ENCODE data around the gene IGSF3.

IGSF3 gene

DNA sequence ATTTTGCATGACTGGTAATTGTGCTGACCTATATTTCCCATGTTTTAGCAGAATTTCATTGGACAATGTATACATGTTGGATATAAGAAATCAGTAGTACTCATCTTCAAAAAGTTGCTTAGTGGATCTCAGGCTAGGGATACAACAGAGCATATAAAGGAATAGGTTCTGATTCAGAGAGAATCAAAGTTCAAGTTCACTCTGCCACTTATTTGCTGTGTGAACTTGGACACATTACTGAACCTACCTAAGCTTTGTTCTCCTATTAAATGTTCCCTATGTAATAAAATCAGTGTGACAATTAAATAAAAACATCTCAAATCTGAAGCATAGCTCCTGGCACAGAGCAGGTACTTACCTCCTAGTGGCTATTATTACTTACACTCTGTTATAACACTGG is 106.0 kb downstream of the IGSF3 start:
- peaks cover 22% of the 10 kb centered on the region for H3F3A ChIP-seq (ENCODE audit: insufficient read depth, low read length)
- peaks cover 48% of the 10 kb centered on the region for H3K4me1 ChIP-seq (ENCODE audit: low read length)
- H2AFZ ChIP-seq (ENCODE audit: low read length) = no peak overlapping the region
- H3K9me2 ChIP-seq (replicated peaks; ENCODE audit: insufficient read depth, low read length) = no peaks in the 10 kb centered on the region
- H3K36me3 ChIP-seq (replicated peaks; ENCODE audit: insufficient read depth, low read length) = no peaks in the 10 kb centered on the region; the same call in 1 of the 2 replicates
- no peak for DNase-seq
- peak overlapping the region; percentile 70; the same call in 1 of the 2 replicates for H3K27ac ChIP-seq (ENCODE audit: low read length)
- H4K20me1 ChIP-seq (ENCODE audit: insufficient read depth, low read length) = no peaks in the 10 kb centered on the region
- peak overlapping the region; percentile 35; the same call in 1 of the 2 replicates for H3K9ac ChIP-seq (ENCODE audit: low read length)
- H3K79me2 ChIP-seq (ENCODE audit: low read length) = peaks cover 94% of the 10 kb centered on the region
- no peak for TF ChIP-seq EZH2phosphoT487 (IDR thresholded peaks at IDR 0.05; ENCODE audit: low read length)
- no peak for TF ChIP-seq CTCF (IDR thresholded peaks at IDR 0.05; ENCODE audit: low read length)
- TF ChIP-seq EZH2 (optimal IDR thresholded peaks at IDR 0.05; ENCODE audit: low read depth, low read length) = no peak
- peak overlapping the region; percentile 69 for H3K4me2 ChIP-seq (ENCODE audit: low read depth, low read length)
- H3K4me3 ChIP-seq (ENCODE audit: low read length) = no peak overlapping the region
- H3K9me3 ChIP-seq (replicated peaks; ENCODE audit: insufficient read depth, low read length) = no peaks in the 10 kb centered on the region
- no peaks in the 10 kb centered on the region for H3K27me3 ChIP-seq (replicated peaks; ENCODE audit: insufficient read depth, low read length)

DNA sequence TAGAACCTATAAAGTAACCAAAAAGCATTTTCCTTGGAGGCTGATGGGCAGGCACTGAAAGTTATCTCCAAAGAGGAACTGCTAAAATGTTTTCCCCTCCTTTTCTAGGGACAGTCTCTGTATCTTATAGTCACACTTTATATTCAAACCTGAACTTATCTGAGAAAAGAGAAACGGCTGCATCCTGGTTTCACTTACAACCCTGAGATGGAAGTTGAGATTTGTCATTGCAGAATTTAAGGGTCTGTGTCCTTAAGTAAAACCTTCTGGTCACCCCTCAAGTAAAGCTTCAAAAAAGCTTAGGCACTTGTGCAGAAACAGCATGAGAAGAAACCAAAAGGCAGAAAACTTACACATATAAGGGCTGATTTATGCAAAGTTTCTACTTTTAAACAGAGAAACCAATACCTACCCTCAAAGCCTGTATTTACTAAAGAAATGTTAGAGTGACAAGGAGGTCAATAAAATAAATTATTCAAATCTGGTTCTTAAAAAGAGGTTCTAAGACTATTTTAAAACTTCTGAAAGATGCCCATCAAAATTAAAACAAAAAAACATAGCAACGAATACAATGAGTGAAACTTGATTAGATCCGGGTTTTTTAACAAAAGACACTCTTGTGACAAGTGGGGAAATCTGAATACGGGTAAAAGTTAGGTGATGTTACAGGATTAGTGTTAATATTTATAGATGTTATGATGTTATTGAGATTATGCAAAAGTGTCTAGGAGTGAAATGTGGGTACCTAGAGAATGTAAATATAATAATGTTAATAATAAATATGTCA is 106.6 kb downstream of the IGSF3 start:
- H2AFZ ChIP-seq (ENCODE audit: low read length) = no peak overlapping the region
- no peaks in the 10 kb centered on the region for H3K9me2 ChIP-seq (replicated peaks; ENCODE audit: insufficient read depth, low read length)
- TF ChIP-seq CTCF (IDR thresholded peaks at IDR 0.05; ENCODE audit: low read length) (no peak), EZH2 (optimal IDR thresholded peaks at IDR 0.05; ENCODE audit: low read depth, low read length) (no peak), EZH2phosphoT487 (IDR thresholded peaks at IDR 0.05; ENCODE audit: low read length) (no peak)
- peaks cover 94% of the 10 kb centered on the region for H3K79me2 ChIP-seq (ENCODE audit: low read length)
- peak overlapping the region; percentile 70; the same call in 1 of the 2 replicates for H3K27ac ChIP-seq (ENCODE audit: low read length)
- H3K9me3 ChIP-seq (replicated peaks; ENCODE audit: insufficient read depth, low read length) = no peaks in the 10 kb centered on the region
- H3K27me3 ChIP-seq (replicated peaks; ENCODE audit: insufficient read depth, low read length) = no peaks in the 10 kb centered on the region
- peak overlapping the region; percentile 35 for H3K9ac ChIP-seq (ENCODE audit: low read length)
- peak; percentile 11 for DNase-seq
- H3K4me1 ChIP-seq (ENCODE audit: low read length) = peaks cover 46% of the 10 kb centered on the region
- peak overlapping the region; percentile 69 for H3K4me2 ChIP-seq (ENCODE audit: low read depth, low read length)
- H3F3A ChIP-seq (ENCODE audit: insufficient read depth, low read length) = peaks cover 27% of the 10 kb centered on the region
- H3K36me3 ChIP-seq (replicated peaks; ENCODE audit: insufficient read depth, low read length) = no peaks in the 10 kb centered on the region; the same call in 1 of the 2 replicates
- H4K20me1 ChIP-seq (ENCODE audit: insufficient read depth, low read length) = no peaks in the 10 kb centered on the region
- H3K4me3 ChIP-seq (ENCODE audit: low read length) = peak overlapping the region; percentile 20

DNA sequence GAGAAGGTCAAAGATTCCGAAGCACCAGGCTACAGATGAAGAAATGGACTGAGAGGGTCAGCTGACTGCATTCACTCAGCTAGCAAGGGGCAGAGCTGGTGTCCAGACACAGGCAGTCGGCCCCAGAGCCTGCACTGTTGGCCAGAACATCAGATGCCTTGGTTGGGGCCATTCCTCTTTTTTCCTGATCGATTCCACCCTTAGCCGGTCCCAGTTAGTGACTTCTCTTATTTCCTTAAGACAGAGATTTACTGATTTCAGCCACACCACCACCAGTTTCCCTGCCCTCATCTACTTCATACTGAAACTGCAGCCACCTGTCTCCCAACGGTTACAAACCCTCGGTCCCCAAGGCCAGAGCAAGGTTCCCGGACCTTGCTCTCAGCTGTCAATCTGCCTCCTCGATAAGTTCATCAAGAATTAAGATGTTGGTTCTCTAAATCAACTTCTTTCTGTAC is 108.2 kb downstream of the IGSF3 start:
- peaks cover 91% of the 10 kb centered on the region for H3K79me2 ChIP-seq (ENCODE audit: low read length)

More for the DNA sequence above, 108.2 kb downstream of the IGSF3 start:
- peak overlapping the region; percentile 28; the same call in 1 of the 2 replicates for H3K9ac ChIP-seq (ENCODE audit: low read length)
- peak overlapping the region; percentile 70; the same call in 1 of the 2 replicates for H3K27ac ChIP-seq (ENCODE audit: low read length)
- no peak for TF ChIP-seq EZH2phosphoT487 (IDR thresholded peaks at IDR 0.05; ENCODE audit: low read length)
- TF ChIP-seq EZH2 (optimal IDR thresholded peaks at IDR 0.05; ENCODE audit: low read depth, low read length) = no peak
- TF ChIP-seq CTCF (IDR thresholded peaks at IDR 0.05; ENCODE audit: low read length) = no peak
- peaks cover 42% of the 10 kb centered on the region for H3K4me1 ChIP-seq (ENCODE audit: low read length)
- no peaks in the 10 kb centered on the region for H3K9me3 ChIP-seq (replicated peaks; ENCODE audit: insufficient read depth, low read length)
- H4K20me1 ChIP-seq (ENCODE audit: insufficient read depth, low read length) = no peaks in the 10 kb centered on the region
- H3K27me3 ChIP-seq (replicated peaks; ENCODE audit: insufficient read depth, low read length) = no peaks in the 10 kb centered on the region
- peak overlapping the region; percentile 83 for H3K4me2 ChIP-seq (ENCODE audit: low read depth, low read length)
- no peak overlapping the region for H2AFZ ChIP-seq (ENCODE audit: low read length)
- peaks cover 27% of the 10 kb centered on the region for H3F3A ChIP-seq (ENCODE audit: insufficient read depth, low read length)
- DNase-seq = peak; percentile 56
- H3K9me2 ChIP-seq (replicated peaks; ENCODE audit: insufficient read depth, low read length) = no peaks in the 10 kb centered on the region
- no peaks in the 10 kb centered on the region for H3K36me3 ChIP-seq (replicated peaks; ENCODE audit: insufficient read depth, low read length)
- H3K4me3 ChIP-seq (ENCODE audit: low read length) = peak overlapping the region; percentile 39

Measured in MM.1S (cell line).